ENCODE measurements around the gene ZBTB20. TPM values are rescaled to one million over a fixed set of nuclear protein-coding genes. Genes with fewer than 3 reads are reported as not detected.

Gene ZBTB20
- total RNA-seq, 3 donors from 2014 or later, result 62.9 to 150 (median 109) TPM

DNA sequence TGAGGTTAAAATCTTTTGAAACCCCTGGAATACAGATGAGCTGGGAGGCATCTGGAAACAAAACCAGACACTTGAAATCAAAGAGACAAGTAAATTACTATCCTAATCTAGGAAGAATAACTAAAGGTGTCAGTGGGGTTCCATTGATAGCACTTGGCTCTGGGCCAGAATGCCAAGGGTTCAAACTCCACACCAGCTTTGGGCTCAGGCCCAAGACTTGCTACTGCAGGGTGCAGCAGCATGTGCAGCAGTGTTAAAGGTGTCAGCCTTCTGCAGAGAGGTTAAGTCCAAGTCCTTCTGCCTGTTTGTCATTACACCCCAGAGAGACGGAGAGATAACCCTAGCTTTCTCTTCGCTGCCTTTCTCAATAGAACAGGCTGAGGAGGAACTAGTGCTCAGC, 579.3 kb downstream of the ZBTB20 start:
- H3K4me1 ChIP-seq, result no peaks in the 10 kb centered on the region

DNA sequence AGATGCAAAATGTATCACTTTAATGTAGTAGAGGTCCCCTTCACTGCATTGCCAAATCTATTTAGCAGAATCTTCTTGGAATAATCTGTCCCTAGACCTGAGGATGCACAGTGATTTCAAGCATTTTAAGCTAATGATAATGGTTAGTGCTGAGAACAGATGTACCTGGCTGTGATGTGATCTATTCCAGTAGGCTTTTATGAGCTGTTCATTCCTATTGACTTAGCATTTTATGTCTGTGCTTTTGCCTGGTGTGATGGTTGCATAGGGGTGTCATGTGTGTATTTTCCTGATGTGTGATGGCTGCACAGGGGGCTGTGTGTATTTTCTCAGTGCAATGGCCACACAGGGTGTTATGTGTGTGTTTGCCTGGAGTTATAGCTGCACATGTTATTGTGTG, 580.3 kb downstream of the ZBTB20 start:
- TF ChIP-seq POLR2AphosphoS5 (IDR thresholded peaks at IDR 0.05) (no peak), POLR2A (IDR thresholded peaks at IDR 0.05) (no peak)
- TF ChIP-seq, protein P1, sequence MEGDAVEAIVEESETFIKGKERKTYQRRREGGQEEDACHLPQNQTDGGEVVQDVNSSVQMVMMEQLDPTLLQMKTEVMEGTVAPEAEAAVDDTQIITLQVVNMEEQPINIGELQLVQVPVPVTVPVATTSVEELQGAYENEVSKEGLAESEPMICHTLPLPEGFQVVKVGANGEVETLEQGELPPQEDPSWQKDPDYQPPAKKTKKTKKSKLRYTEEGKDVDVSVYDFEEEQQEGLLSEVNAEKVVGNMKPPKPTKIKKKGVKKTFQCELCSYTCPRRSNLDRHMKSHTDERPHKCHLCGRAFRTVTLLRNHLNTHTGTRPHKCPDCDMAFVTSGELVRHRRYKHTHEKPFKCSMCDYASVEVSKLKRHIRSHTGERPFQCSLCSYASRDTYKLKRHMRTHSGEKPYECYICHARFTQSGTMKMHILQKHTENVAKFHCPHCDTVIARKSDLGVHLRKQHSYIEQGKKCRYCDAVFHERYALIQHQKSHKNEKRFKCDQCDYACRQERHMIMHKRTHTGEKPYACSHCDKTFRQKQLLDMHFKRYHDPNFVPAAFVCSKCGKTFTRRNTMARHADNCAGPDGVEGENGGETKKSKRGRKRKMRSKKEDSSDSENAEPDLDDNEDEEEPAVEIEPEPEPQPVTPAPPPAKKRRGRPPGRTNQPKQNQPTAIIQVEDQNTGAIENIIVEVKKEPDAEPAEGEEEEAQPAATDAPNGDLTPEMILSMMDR (IDR thresholded peaks at IDR 0.05), result no peak
- Histone ChIP-seq H3K27ac (peak overlapping the region in 1 of 2 donors; percentile 8), H3K9me3 (no peaks in the 10 kb centered on the region), H3K36me3 (peaks cover 4% of the 10 kb centered on the region), H3K4me3 (no peak overlapping the region), H3K27me3 (no peaks in the 10 kb centered on the region), H3K4me1 (no peaks in the 10 kb centered on the region)
- no peak for DNase-seq (ENCODE audit: low spot score in 2 of 2)
- intact Hi-C loops (cut with DNase I; ENCODE audit: low total_unique reads), result no loop called here

More for the DNA sequence above, 579.3 kb downstream of the ZBTB20 start:
- Histone ChIP-seq H3K4me3 (no peak overlapping the region), H3K27me3 (no peaks in the 10 kb centered on the region), H3K9me3 (no peaks in the 10 kb centered on the region), H3K36me3 (peaks cover 4% of the 10 kb centered on the region), H3K27ac (no peak overlapping the region)
- intact Hi-C loops (cut with DNase I; ENCODE audit: low total_unique reads), result no loop called here
- TF ChIP-seq POLR2AphosphoS5 (IDR thresholded peaks at IDR 0.05) (no peak), POLR2A (IDR thresholded peaks at IDR 0.05) (no peak)
- TF ChIP-seq, protein P1 (IDR thresholded peaks at IDR 0.05), result no peak
- no peak for DNase-seq (ENCODE audit: low spot score in 2 of 2)

DNA sequence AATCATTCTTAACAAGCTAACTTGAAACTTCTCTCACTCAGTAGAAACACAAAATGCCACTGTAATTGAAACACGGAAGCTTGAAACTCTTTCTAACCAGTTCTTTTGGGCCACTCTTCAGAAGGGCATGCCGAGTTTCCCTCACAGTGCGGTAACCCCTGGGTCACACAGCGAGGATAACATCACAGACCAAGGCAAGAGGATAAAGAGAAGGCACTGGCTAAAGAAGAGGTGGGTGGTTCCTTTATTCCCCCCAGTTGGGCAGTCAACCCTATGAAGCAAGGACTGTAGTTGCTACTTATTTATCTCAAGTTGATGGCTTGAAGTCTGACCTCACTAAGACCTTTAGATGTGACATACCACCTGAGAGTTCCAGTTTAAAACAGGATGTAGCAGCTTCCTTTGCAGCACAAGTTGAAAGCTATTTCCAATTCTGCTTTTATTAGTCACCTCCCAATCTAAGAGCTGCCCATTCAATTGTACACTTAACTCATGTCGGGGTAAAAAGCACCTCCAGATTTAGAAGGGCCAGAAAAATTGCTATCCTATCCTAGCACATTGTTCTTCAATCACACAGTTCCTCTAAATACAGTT, 580.8 kb downstream of the ZBTB20 start:
- DNase-seq (ENCODE audit: low spot score in 2 of 2), result no peak
- no peaks in the 10 kb centered on the region for H3K27me3 ChIP-seq
- H3K4me3 ChIP-seq, result no peak overlapping the region
- no peaks in the 10 kb centered on the region for H3K9me3 ChIP-seq
- peaks cover 4% of the 10 kb centered on the region for H3K36me3 ChIP-seq
- H3K27ac ChIP-seq, result peak overlapping the region in 1 of 2 donors; percentile 8
- H3K4me1 ChIP-seq, result no peaks in the 10 kb centered on the region
- intact Hi-C loops (cut with DNase I; ENCODE audit: low total_unique reads), result no loop called here
- TF ChIP-seq POLR2AphosphoS5 (IDR thresholded peaks at IDR 0.05), result no peak
- TF ChIP-seq, protein P1 (IDR thresholded peaks at IDR 0.05), result no peak

DNA sequence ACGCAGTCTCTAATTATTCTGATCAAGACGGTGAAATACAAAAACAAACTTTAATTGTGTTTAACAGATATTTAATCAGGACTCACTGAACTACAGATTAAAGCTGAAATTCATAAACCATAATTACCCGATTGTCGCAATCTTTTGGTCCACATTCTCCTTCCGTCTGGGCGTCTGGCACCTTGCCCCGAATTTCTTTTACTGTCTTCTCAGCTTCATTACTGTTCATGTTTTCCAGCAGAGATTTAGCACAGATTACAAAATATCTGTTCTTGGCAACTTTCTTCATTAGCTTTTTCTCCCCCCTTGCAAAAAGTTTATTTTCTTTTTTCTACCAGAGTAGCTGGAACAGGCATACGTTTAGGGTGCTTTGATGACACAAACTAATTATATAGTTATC, 581.9 kb downstream of the ZBTB20 start:
- no peak overlapping the region for H3K27ac ChIP-seq
- H3K4me1 ChIP-seq, result no peaks in the 10 kb centered on the region
- intact Hi-C loops (cut with DNase I; ENCODE audit: low total_unique reads), result no loop called here
- H3K27me3 ChIP-seq, result no peaks in the 10 kb centered on the region
- H3K9me3 ChIP-seq, result no peaks in the 10 kb centered on the region
- DNase-seq (ENCODE audit: low spot score in 2 of 2), result peak in 1 of 2 donors; percentile 41
- TF ChIP-seq, protein P1 (IDR thresholded peaks at IDR 0.05), result no peak
- no peak for TF ChIP-seq POLR2A (IDR thresholded peaks at IDR 0.05)
- TF ChIP-seq POLR2AphosphoS5 (IDR thresholded peaks at IDR 0.05), result no peak
- peak overlapping the region in 1 of 3 donors; percentile 26 for H3K4me3 ChIP-seq
- H3K36me3 ChIP-seq, result no peaks in the 10 kb centered on the region

DNA sequence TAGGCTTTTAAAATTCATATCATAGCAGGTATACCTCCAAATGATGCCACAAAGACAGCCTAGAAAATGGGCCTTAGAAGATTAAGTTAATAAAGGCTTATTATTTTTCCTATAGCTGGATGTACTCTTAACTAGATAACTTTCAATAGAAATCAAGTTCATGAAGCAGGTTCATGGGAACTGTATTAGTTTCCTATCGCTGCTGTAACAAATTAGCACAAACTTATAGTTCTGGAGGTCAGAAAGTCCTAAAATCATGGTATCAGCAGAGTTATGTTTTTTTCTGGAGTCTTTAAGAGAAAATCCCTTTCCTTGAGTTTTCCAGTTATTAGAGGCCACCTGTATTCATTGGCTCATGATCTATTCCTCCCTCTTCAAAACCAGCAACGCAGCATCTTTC, 583.4 kb downstream of the ZBTB20 start:
- Histone ChIP-seq H3K4me3 (no peak overlapping the region), H3K27ac (no peak overlapping the region), H3K9me3 (no peaks in the 10 kb centered on the region), H3K27me3 (no peaks in the 10 kb centered on the region), H3K36me3 (no peaks in the 10 kb centered on the region), H3K4me1 (no peaks in the 10 kb centered on the region)
- TF ChIP-seq, protein P1 (IDR thresholded peaks at IDR 0.05), result no peak
- TF ChIP-seq POLR2AphosphoS5 (IDR thresholded peaks at IDR 0.05) (no peak), POLR2A (IDR thresholded peaks at IDR 0.05) (no peak)
- DNase-seq (ENCODE audit: low spot score in 2 of 2), result no peak
- intact Hi-C loops (cut with DNase I; ENCODE audit: low total_unique reads), result no loop called here
